ENCODE measurements around the gene MAP4K4.

The MAP4K4 gene

DNA sequence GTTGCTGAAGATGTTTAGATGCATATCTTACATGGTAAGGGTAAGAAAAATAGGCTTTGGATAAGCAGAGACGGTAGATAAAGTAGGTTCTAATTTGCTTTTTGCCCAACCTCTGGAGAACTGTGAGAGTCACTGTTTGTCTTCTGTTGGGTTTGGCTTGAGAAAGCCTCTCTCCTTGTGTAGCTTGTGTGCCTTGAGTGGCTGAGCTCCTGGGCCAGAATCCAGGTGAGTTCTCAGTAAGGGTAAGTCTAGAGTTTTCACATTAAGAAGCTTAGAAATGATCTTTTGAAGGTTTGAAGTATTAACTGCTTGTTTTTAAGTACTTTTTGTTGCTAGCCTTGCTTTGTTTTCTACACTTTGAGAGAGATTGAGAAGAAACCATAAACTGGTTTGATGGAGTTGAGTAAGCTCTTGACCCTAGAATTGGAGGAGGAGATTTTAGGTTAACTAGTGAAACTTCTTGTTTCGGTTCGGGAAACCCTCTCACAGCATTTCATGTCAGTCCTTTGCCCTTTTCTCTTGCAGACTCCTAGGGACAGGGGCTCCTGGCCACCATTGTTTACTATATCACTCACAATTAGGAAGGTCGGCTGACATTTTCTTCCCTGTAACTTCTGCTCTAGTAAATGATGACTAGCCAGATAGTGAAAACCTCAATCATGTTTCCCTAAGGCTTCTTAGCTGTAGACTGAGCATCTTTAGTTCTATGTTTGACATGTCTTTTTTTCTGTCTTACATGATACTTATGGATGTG, 26.0 kb downstream of the MAP4K4 start:
- DNase-seq, result no peak

DNA sequence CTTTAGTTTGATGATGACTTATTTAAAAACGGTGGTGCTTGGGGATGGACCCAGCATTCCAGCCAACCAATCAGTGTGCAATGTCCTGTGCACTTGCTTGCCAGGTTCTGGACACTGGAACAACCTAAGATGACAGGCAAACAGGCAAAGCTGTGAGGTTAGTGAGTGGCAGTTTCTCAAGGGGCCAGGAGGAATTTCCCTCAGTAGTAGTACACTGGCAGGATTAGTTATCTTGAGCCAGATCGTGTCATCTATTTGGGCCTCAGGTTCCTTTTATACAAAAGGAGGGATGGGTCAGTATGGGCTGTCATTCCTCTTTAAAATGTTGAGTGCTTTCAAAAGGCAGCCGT, 26.6 kb downstream of the MAP4K4 start:
- DNase-seq, result no peak

DNA sequence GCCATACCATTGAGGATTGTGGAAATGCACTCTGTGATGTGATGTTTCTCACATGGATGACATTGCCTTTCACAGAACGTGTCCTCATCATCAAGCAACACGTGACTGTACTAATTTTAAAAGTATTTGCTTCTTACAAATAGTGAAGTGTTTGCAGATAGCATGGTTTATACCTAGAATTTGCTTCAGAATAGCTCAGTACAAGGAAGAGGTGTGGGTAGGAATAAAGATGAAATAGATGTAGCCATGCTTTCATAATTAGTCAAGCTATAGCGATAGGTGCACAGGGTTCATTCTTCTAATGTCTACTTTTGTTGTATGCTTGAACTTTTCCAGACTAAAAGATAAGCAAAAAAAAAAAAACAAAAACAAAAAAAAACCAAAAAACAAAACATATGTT, 27.5 kb downstream of the MAP4K4 start:
- no peak for DNase-seq

DNA sequence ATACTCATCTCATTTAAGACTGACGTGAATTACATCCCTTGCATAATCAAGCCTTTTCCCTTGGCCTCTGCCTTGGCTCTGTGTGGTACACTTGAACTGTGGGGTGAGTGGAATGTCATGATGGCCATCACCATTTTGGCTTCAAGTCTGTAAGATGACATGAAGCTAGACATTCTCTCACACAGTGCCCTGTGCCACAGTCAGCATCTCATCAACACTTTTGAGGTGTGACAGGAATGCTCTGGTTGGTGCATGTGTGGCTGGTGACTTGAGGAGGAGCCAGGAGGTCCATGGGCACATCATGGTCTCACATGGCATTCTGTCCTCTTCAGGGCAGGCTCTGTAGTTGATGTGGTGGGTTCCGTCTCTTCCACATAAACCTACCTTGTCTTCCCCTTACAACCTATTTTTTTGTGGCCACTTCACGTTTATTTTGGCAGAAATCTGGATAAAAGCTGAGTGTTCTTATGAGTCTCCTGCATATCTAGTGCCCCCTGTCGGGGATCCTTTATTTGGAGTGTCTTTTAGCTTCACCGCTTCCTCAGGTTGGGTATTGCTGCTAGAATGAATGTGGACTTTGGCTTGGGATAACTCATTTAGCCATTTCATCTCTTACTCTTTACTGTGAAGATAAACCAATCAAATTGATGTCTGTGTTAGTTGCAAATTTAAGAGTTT, 28.1 kb downstream of the MAP4K4 start:
- DNase-seq, result no peak

DNA sequence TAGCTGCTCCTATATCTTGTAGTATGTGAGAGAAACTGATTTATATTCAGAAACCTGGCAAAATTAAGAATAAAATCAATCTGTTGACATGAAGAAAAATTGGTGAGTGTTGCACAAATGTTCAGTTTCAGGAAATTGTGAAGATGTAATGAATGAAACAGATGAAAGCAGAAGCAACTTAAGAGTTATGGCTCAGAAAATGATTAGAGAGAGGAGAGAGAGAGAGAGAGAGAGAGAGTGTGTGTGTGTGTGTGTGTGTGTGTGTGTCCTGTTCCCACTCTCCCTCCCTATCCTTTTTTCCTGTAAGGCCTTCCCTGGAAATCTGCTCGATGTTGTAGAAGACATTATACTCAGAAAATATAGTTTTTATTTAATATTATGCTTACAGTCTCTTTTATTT, 31.4 kb downstream of the MAP4K4 start:
- no peak for DNase-seq

DNA sequence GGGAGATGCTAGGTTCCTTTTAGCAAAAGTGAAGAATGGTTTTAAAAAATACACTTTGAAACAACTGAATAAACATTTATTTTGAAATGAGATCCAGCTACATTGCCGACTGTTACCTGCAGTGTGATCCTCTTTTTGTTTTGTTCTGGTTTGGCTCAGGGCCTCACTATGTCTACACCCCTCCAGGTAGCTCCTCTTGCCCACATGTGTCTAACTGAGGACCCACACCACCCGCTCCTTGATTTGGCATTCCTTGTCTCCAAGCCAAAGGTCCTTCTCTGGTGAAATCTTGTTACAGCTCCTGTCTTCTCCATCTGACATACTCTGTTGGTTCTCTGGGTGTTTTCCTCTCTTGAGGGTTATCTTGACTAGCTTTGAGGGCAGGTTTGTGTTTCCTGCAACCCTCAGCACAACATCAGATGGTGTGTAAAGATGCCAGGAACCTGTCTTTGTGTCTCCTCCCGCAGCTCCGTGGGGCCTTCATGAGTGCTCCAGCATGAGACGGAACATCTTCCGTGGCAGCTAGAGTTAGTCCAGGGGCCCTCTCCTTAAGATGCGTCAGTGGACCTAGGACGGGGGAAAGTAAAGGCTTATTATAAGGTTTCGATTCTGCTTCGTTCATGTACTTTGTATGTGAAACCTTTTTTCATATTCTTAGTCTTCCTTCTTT, 32.1 kb downstream of the MAP4K4 start:
- DNase-seq, result no peak

DNA sequence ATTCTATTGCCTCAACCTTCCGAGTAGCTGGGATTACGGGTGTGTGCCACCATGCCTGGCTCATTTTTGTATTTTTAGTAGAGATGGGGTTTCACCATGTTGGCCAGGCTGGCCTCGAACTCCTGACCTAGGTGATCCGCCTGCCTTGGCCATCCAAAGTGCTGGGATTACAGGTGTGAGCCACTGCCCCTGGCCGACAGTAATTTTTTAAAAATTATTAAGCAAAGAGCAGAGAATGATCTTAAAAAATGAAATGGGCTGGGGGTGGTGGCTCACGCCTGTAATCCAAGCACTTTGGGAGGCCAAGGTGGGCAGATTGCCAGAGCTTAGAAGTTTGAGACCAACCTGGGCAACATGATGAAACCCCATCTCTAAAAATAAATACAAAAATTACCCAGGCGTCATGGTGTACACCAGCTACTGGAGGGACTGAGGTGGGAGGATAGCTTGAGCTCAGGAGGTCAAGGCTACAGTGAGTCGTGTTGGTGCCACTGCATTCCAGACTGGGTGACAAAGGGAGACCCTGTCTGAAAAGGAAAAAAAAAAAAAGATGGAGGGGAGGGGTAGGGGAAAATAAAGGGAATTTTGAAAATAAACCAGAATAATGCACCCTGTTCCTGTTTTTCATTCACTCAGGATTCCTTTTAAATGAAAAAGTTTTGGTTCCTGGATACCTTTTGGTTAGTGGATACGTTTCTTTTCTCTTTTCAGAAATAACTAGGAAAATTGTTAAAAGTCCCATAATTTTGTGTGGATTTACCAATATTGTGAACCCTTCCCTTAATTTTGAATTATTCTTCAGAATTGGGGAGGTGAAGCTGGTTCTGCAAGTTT, 33.9 kb downstream of the MAP4K4 start:
- no peak for DNase-seq

DNA sequence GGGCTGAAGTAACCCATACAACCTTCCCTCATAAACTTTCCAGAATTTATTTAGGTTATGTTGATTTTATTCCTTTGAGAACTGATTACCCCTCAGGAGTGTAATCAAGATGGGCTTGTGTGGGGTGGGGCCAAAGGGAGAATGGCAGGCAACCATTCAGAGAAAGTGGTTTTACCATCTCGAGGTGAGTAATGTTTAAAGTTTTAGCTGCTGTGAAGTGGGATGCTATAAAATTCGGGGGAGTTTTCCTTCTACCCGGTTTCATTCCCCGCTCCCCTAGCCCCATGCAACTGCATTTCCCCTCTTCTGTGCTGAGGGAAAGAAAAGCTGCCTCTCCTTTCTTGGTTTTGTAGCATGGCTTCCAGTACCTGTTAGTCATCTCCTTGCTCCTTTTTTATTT, 34.7 kb downstream of the MAP4K4 start:
- DNase-seq, result no peak

DNA sequence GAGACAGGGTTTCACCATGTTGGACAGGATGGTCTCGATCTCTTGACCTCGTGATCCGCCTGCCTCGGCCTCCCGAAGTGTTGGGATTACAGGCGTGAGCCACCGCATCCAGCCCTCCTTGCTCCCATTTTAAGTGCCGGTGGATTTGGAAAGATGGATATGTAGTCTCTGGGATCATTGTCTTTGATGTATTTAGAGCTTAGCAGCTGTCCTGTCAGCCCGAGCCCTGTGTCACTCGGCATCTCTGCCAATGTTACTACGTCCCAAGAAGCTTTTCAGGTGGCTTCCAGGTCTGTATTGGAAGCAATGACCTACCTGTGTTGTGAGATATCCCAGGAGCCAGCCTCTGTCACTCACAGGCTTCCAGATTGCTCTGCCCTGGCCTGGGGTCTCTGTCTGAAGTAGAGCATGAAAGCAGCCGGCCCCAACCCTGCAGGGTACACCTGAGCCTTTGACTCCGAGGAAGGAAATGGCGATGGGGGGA, 35.3 kb downstream of the MAP4K4 start:
- DNase-seq, result no peak

DNA sequence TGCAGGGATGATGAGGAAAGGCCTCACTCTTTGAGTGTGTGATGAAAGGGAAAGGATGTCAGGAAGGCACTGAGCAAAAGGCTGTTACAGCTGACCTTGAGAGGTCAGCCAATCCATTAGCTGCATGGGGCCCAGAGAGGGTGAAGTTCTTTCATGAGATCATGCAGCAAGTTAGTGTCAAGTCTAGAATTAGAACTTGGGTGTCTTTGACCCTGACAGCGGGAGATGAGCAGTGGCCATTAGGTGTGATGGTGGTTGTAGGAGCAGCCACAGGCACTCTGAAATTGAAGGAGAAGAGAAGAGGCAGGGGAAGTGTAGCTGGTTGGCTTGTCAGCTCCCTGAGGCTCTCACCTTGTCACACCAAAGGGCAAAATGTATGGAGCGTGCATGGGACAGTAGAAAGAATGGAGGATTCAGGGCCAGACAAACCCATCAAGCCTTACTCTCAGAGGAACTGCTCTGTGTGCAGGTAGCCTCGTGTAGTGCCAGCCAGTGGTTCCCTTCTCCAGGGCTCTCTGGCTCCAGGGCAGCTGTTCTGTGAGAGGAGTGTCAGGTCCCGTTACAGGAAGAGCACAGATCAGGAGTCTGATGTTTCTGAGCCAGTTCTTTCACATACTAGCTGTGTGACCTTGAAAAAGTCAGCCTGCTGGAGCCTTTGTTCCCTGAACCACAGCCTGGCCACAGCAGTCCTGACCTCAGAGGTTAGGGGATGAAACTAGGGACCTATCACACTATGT, 35.9 kb downstream of the MAP4K4 start:
- no peak for DNase-seq

DNA sequence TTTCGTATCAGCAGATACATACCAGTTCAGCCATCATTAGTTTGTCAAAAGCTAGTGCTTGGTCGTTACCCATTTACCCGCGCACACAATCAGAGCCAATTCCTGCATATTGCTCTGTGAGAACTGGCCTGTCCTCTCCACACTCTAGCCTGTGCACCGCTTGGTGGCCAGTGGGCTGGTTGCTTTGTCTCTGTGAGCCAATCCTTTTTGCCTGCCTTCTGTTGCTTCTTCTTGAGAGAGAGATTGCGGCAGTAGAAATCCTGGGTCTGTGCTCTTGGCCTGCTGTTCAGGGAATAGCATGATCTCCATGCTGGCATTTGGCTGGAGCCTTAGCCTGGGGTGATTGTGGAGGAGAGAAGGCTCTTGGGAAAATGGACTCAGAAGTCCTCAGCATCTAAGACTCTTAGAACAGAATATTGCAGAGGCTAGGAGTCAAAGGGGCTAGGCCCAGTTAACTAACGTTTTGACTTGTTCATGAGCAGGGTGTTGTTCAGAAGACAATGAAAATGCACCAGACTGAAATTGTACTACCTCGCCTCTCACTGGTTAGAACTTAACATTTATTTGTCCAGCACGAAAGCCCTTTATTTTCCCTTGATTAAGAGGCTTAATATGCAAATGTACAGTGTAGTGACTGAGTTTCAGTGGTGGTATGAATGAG, 37.1 kb downstream of the MAP4K4 start:
- no peak for DNase-seq

DNA sequence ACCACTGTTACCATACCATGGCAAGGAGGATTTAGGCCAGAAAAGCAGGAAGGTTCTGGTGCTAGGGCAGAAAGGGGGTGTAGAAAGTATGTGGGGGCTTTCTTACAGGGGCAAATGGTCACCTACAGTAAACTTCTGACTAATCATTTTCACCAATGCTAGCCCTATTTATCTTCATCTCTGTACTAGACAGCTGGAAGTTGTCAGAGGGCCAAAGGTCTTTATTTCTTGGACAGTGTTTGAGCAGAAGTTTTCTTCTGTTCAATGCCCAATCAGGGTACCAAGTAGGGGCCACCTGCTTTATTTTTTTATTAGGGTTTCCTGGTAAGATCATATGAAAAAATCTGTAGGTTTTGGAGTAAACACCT, 37.6 kb downstream of the MAP4K4 start:
- no peak for DNase-seq

DNA sequence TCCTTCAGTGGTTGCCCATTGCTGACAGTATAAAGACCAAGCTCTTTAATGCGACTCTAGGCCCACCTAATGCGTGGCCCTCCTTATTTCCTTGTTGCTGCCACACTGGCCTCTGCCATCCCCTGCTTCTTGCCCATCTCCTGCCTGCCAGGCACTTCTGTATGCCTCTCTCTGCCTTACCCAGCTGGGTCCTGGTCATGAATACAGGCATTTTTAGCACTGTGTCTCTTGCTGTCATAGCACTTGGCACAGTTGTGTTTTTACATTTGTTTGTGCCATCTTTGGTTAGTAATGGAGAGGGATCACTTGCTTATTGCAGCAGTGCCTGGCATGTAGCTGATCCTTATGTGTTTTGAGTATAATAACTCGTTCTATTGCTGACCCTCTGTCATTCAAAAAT, 38.7 kb downstream of the MAP4K4 start:
- DNase-seq, result no peak

DNA sequence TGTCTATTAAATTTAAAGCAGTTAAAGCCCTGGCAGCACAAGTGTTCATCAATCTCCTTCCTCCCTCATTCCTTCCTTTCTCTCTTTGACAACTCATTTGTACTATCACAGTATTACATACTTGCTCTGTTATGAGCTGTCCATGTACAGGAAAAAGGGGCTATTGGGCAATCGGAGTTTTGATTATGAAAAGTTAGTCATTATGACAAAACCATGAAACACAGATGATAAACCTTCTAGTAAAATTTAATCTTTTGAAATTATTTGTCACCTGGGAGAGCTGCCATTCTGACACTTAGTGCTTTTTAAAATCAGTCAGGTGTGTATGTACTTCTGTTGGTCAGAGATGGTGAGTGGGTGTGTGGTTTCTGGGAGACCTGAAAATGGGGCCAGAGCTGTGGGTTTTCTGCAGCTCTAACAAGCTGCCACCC, 39.4 kb downstream of the MAP4K4 start:
- DNase-seq, result no peak

DNA sequence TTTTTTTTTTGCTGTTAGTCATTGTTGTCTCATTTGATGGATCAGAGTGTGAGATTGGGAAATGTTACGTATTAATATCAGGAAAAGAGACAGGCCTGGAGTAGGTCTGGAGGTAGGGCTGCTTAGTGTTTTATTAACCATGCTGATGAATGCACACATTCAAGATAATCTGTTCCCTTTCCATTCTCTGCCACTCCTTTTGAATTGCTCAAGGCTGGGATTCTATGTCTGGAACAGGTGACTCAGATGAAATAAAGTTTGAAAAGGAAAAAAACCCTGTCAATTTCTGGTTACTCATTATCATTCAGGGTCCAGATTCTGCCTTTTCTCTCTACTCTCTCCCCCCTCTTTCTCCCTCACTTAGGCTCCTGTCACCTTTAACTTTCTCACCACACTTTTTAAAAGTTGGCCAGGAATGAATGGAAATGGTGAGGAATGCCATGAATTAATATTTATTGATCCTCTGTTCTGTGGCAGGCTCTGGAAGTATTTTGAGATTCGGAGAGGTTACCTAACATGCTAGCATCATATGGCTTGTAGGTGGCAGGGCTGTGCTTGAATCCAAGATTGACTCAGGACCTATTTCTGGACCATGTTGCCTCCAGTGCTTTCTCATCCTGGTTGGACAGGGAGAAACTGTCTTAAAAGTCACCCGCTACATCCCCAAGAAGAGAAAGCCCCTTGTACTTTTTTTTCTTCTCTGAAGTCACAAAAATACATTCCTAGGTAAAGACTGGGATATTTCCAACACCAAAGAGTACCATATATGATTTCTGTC, 40.2 kb downstream of the MAP4K4 start:
- DNase-seq, result no peak

DNA sequence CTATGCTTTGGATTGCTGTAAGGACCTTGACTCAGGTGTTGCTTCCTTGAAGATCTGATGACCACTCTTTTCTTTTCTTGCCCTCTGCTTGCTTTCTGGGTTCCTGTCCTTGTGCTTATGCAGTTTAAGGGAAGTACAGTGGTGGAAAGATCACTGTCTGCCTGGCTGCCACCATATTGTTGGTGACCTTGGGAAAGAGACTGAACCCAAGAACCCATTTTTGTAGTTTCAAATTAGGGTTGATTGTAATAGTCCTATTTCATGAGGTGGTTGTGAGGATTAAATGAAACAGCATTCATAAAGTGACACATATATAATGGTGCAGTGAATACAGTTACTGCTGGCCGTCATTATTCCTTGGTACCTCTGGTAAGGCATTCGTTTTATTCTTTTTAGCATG, 41.1 kb downstream of the MAP4K4 start:
- DNase-seq, result no peak

DNA sequence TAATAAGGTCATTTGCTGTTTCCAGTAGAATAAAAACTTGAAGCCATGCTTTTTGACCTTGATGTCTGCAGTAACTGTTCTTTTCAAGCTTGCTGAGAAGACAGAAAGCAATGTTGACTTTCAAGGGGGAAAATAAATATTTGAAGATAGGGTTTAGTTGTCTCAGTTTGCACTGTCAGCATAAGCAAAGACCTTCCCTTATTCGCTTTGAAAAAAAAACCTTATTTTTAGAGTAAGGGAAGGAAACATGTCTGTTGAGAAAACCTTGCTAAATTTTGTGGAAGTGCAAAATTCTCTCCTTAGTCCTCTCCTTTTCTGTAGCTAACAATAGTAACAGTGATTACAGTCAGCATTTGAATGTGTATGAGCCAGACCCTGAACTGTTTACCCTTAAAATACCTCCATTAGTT, 43.1 kb downstream of the MAP4K4 start:
- no peak for DNase-seq

DNA sequence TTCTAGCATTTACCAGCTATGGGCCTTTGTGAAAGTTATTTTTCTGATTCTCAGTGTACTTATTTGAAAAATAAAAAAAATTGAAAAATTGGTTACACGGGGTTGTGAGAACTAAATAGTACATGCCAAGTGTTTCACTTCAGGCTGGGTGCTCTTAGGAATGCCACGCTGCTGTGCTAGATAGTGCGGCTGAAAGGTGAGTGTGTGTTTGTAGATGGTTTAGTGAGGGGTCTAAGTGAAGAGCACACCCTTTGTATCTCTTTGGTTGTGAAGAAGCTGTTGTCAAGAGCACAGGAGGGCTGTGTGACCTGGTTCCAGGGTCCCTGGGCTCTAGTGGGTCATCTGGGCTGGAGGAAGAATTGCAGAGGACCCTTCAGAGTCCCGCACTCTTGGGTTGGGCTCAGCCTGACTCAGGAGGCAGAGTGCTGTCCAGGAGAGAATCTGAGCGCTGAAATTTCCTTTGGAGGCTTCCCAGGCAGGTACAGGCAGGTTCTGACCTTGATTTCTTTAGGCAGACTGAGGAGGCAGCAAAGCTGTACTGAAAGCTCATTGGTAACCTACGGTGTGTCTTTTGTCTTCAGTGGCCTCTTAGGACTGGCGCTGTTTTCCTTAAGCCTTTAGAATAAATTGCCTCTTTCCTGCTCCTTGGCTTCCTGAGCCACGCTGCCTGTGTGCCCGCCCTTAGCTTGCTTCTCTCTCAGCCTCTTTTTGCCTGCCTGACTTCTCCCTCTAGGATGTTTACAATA, 44.4 kb downstream of the MAP4K4 start:
- no peak for DNase-seq

DNA sequence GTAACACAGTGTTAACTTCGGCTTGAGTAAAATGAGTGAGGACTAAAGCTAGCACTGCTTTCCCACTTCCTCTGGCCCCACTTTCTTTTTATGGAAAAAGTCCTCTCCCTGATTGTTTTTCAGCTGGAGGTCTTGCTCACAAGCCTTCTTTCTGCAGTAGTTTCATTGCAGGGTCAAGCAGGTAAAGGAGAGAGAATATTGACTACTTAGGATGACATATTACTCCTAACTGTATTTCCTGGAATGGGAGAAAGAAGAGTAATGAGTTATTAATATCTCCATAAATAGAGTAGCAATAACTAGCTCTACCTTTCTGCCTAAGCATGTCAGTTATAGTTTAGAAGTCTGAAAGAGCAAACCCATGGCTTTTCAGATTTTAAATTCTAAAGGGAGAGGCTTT, 45.0 kb downstream of the MAP4K4 start:
- no peak for DNase-seq

DNA sequence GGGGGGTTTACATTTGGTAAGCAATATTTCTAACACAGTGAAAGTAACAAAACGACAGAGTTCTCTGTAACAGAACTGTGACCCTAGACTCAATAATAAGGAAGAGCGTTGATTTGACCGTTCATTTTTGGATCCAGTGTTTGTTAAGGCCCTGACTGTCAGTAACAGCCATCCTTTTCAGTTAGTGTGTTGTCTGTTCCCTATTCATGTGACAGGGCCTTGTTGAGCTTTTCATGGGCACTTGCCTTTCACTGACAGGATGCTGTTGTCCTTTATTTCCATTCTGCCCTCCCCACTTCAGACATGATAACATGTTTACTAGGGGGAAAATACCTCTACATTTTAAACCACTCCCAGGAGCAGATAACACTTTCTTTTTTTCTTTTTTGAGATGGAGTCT, 45.8 kb downstream of the MAP4K4 start:
- no peak for DNase-seq
